ENCODE measurements around the gene UBAP2L.
"Not testable (repeated sequence)": the region's sequence is repeated elsewhere in the genome, so short reads cannot be mapped to it uniquely, and the experiment has no call there.

Gene UBAP2L

GRCh38 chr1:154290921-154291320, 70.2 kb downstream of the UBAP2L start:
- TF ChIP-seq CTCF (IDR thresholded peaks at IDR 0.05): no peak
- H3K27ac ChIP-seq: no peak overlapping the region
- no peak for DNase-seq (ENCODE audit: low spot score)
- H3K4me3 ChIP-seq: no peak overlapping the region

- TF ChIP-seq CTCF (IDR thresholded peaks at IDR 0.05): no peak
- Histone ChIP-seq H3K4me3 (no peak overlapping the region), H3K27ac (no peak overlapping the region)
- no peak for DNase-seq (ENCODE audit: low spot score)
Measured at GRCh38 chr1:154295408-154296235, 74.9 kb downstream of the UBAP2L start.

GRCh38 chr1:154301582-154301981, 80.8 kb downstream of the UBAP2L start:
- no peak overlapping the region for H3K27ac ChIP-seq
- no peak for TF ChIP-seq CTCF (IDR thresholded peaks at IDR 0.05)
- no peak overlapping the region for H3K4me3 ChIP-seq
- DNase-seq (ENCODE audit: low spot score): no peak

- no peak for TF ChIP-seq CTCF (IDR thresholded peaks at IDR 0.05)
- H3K27ac ChIP-seq: no peak overlapping the region
- no peak for DNase-seq (ENCODE audit: low spot score)
Measured at GRCh38 chr1:154304664-154305337, 84.0 kb downstream of the UBAP2L start.

GRCh38 chr1:154306151-154306550, 85.4 kb downstream of the UBAP2L start:
- Histone ChIP-seq H3K27ac (no peak overlapping the region), H3K4me3 (no peak overlapping the region)
- no peak for DNase-seq (ENCODE audit: low spot score)
- TF ChIP-seq CTCF (IDR thresholded peaks at IDR 0.05): no peak

More at GRCh38 chr1:154304664-154305337, 84.0 kb downstream of the UBAP2L start:
- H3K4me3 ChIP-seq: no peak overlapping the region

- DNase-seq (ENCODE audit: low spot score); H3K27ac ChIP-seq; H3K4me3 ChIP-seq: not testable (repeated sequence)
Measured at GRCh38 chr1:154307670-154308270, 87.0 kb downstream of the UBAP2L start.

- H3K27ac ChIP-seq; DNase-seq (ENCODE audit: low spot score); H3K4me3 ChIP-seq: not testable (repeated sequence)
Measured at GRCh38 chr1:154309136-154309535, 88.4 kb downstream of the UBAP2L start.

- not testable (repeated sequence) for H3K27ac ChIP-seq; DNase-seq (ENCODE audit: low spot score); H3K4me3 ChIP-seq
Measured at GRCh38 chr1:154312229-154313065, 91.7 kb downstream of the UBAP2L start.

Measured in coronary artery (tissue), 2 donors.